Right ventricle myocardium superior (tissue), 1 donor: Measurements from ENCODE around the gene FAM114A1. TPM values are rescaled to one million over a fixed set of nuclear protein-coding genes. Genes with fewer than 3 reads are reported as not detected.
A peak's percentile ranks its signal among the peaks of the same experiment; 100 is the strongest.
"Not testable (repeated sequence)": the region's sequence is repeated elsewhere in the genome, so short reads cannot be mapped to it uniquely, and the experiment has no call there.

Experiments used
- ATAC-seq: fragments of 200-7000 bp; cut with Tn5 transposase; one replicate; pipeline ENCODE4 v1.9.1; 2020; ENCODE audit warnings: mild to moderate bottlenecking; ENCODE audit not compliant: poor library complexity
- DNase-seq: peaks from one replicate; pipeline ENCODE4 v3.0.0-alpha.2; 2020
- intact Hi-C: fragments of 100-400 bp; cut with DNase I; formaldehyde crosslinking; loops from one replicate; pipeline ENCODE4 v1.11.2; 2022
- microRNA-seq: library from miRNA; unstranded; fragments of <30 nt; microRNA quantifications from one replicate; pipeline ENCODE4 v1.2.0, GENCODE V29; 2020
- total RNA-seq: library from RNA; stranded (reverse); fragmentation: NEBNext Ultra II Directional; extraction: Animal tissue kit (Norgen Biotek cat#: 25700); gene quantifications from one replicate; pipeline ENCODE4 v1.2.1, GENCODE V29; 2021
- donor health status: DM: no; HTN: yes; CAD: no; lungs with severe emphysema.

FAM114A1 gene
- total RNA-seq, 1 donor from 2014 or later, result 20.3 TPM

- ATAC-seq (no peak), DNase-seq (no peak)
- intact Hi-C loops, result no loop called here
These were observed 113.5 kb downstream of the FAM114A1 start for GRCh38 chr4:38980903-38981676.

- no peak for ATAC-seq
- no peak for DNase-seq
- intact Hi-C loops, result no loop called here
These were observed 114.9 kb downstream of the FAM114A1 start for GRCh38 chr4:38982361-38983095.

DNA sequence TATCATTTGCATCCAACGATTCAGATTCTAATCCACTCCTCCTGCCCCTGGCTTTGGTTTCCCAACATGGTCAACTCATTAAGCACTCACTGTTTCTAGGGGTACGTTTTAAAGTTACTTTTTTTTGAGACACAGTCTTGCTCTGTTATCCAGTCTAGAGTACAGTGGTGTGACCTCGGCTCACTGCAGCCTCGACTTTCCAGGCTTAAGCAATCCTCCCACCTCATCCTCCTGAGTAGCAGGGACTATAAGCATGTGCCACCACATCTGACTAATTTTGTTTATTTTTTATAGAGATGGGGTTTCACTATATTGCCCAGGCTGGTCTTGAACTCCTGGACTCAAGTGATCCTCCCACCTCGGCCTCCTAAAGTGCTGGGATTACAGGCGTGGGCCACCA lies 115.7 kb downstream of the FAM114A1 start:
- ATAC-seq, result no peak
- no peak for DNase-seq
- intact Hi-C loops, result no loop called here

DNA sequence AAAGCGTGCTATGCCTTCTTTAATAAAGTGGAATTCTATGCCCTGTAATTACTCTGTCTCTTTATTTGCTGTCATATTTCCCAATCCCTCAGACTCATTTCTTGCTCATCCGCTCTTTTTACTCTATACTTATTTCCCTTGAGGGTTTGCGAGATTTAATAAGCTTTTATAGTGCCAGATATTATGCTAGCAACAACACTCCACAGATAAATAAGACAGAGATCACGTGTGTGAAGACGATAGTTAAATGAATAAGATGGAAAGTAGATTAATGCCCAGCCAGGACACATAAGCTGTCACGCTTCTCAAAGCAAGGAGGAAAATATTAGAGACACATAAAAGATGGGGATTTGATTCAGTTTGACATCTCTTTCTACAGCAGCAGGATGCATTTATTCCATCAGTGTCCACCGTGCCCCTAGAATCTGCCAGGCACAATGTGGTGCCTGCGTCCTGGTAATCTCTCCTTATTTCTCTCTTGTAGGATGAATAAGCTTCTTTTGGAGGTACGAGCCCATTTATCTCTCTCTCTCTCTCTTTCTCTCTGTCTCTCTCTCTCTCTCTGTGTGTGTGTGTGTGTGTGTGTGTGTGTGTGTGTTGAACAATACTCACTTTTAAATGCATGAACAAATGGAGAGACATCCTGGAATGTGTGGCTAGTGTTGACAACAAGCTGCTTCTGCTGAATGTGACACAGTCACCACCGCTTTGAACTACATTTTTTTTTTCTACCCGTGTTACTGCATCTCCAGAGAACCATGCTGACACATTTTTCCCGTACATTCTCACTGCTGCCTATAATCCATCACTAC lies 116.4 kb downstream of the FAM114A1 start:
- DNase-seq, result no peak
- intact Hi-C loops, result no loop called here

DNA sequence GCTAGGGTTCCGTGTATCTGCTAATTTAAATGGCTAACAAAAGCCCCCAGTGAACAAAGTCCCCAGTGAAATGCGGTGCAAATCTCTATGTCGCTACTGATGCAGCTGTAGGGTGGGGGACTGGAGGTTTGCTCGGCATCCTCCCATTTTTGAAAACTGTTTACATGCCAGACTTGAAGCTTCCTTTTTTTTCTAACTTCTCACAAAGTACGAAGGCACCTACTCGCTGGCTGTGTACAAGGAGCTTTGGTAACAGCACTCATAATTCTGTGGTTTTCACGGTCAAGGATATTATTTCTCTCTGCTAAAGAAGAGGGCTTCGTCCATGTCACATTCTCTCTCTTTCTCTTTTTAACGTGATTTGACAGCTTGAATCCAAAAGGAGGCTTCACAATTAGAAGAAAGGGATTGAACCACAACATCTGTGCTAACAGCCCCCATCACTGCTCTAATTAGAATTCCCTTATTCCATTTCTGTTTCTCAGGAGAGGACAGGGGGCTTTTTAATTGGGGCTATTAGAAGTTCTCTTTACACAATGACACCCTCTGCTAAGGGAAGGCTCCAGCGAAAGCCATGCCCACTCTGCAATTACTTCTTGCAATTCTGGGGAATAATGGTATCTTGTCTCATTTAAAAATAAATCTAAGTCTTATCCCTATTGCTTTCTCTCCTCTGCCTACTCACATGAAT lies 117.9 kb downstream of the FAM114A1 start:
- intact Hi-C loops, result no loop called here
- ATAC-seq (no peak), DNase-seq (no peak)

More for the DNA sequence above, 116.4 kb downstream of the FAM114A1 start:
- no peak for ATAC-seq

DNA sequence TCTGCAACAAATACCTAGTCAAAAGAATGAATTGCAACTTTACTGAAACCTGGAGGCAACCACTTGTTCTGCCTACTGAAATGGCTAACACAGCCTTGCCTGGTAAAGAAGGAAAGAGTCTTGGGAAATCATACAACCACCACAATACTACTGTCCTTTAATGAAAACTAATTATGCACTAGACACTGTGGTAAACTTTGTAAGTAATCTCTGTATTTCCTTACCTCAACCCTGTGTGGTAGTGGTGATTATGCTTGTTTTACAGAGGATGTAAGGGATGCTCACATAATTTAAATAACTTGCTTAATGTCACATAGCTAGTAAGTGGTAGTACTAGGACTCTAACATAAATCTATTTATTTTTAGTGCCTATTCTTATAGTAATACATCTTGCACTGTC lies 119.9 kb downstream of the FAM114A1 start:
- no peak for DNase-seq
- intact Hi-C loops, result no loop called here
- no peak for ATAC-seq

- ATAC-seq, DNase-seq, intact Hi-C loops: not testable (repeated sequence)
These were observed 120.7 kb downstream of the FAM114A1 start for GRCh38 chr4:38988353-38988752.

DNA sequence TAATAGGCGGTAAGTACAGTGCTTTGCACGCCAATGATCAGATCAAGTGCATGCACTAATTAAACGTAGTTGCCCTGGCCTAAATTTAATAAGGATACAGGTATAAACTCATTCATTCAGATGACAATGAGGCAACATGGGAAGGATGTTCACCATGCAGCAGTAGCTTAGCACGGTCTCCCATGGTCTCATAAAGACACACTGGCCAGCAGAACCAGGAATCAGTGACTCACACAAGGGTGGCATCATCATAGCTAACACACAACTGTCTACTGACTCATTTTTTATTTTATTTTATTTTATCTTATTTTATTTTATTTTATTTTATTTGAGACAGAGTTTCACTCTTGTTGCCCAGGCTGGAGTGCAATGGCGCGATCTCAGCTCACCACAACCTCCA lies 121.9 kb downstream of the FAM114A1 start:
- DNase-seq, result no peak
- ATAC-seq, result no peak
- intact Hi-C loops, result no loop called here

DNA sequence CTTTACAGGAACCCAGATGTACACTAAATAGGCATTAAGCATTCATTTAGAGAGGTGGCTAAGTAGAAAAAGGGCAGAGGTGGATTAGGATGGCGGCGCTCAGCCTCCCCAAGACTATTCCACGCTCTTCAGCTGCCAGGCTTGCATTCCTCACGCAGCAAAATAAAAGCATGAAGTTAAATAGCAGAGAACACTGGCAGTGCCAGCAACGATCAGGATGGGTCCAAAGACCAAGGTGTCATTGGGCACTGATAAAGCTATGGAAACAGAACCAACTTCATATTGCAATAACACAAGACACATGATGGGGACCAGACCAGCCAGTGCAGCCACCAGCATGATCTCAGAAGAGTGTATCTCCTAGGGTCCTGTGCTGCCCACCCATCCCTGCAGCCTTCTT lies 122.6 kb downstream of the FAM114A1 start:
- DNase-seq (no peak), ATAC-seq (no peak)
- intact Hi-C loops, result no loop called here

DNA sequence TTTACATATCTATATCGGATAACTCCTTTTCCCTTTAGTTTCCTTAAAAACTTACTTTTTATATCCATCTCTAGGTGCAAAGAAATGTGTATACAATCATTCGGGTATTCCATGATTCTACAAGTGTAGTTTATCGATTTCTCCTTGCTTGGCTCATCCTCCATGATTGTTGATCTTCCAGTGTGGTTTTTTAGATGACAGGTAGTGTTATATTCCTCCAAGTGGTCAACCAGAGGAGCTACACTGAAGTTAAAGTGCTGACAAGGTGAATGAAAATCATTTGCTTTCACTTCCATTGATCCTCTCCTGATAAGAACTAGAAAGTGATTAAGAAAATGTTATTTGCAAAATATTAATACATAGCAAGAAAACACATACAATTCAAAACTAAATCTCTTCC lies 126.1 kb downstream of the FAM114A1 start:
- DNase-seq (no peak), ATAC-seq (no peak)
- intact Hi-C loops, result no loop called here

- ATAC-seq, result no peak
- intact Hi-C loops, result no loop called here
- no peak for DNase-seq
These were observed 126.5 kb downstream of the FAM114A1 start for GRCh38 chr4:38994135-38994534.

Small RNA genes within 50 kb of the gene (microRNA-seq; reads per million reads assigned to microRNA genes)
- gene MIR574, result 161 reads per million, percentile 59 among the genes with 10 or more reads in this experiment

Other genes with a start within 250 kb of the FAM114A1 start
- 16.5 TPM for gene KLF3, start 203.6 kb upstream of the FAM114A1 start, total RNA-seq
- not detected for gene TLR10, start 84.8 kb upstream of the FAM114A1 start, total RNA-seq
- gene TLR1, start 63.0 kb upstream of the FAM114A1 start, total RNA-seq, result 3.4 TPM
- 2.3 TPM for gene TLR6, start 11.0 kb upstream of the FAM114A1 start, total RNA-seq
- not detected for gene TMEM156, start 164.6 kb downstream of the FAM114A1 start, total RNA-seq
- gene KLHL5, start 194.4 kb downstream of the FAM114A1 start, total RNA-seq, result 13.2 TPM